GM19395 (cell line): ENCODE data around the gene WEE2.
"Not testable (repeated sequence)": the region's sequence is repeated elsewhere in the genome, so short reads cannot be mapped to it uniquely, and the experiment has no call there.

ENCODE experiments used
- ATAC-seq: cut with Tn5 transposase; IDR thresholded peaks from one replicate; pipeline ENCODE4 v1.9.1; 2021; ENCODE audit warnings: mild to moderate bottlenecking, moderate library complexity; ENCODE audit not compliant: unreplicated experiment

Gene WEE2

GRCh38 chr7:141689072-141689825, 18.9 kb upstream of the WEE2 start:
- ATAC-seq = not testable (repeated sequence)

- no peak for ATAC-seq
These were observed 16.6 kb upstream of the WEE2 start for GRCh38 chr7:141691540-141691939.

DNA sequence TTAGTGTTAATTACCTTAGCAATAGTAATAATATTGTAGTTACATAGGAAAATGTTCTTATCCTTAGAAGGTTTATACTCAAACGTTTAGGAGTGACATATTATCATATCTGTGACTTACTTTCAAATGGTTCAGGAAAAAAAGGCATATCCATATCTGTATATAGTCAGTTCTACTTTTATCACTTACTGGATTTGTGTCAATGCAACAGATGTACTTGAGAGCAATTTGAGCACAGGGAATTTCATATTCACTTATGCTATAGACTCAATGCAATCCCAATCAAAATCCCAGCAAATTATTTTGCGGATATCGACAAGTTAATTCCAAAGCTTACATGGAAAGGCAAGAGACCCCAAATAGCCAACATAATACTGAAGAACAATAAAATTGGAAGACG, 16.2 kb upstream of the WEE2 start:
- no peak for ATAC-seq

GRCh38 chr7:141693082-141693481, 15.1 kb upstream of the WEE2 start:
- ATAC-seq = no peak

- ATAC-seq = no peak
These were observed 12.3 kb upstream of the WEE2 start for GRCh38 chr7:141695803-141696289.

- ATAC-seq = no peak
These were observed 11.8 kb upstream of the WEE2 start for GRCh38 chr7:141696348-141696747.

GRCh38 chr7:141697211-141697871, 10.8 kb upstream of the WEE2 start:
- ATAC-seq = no peak

DNA sequence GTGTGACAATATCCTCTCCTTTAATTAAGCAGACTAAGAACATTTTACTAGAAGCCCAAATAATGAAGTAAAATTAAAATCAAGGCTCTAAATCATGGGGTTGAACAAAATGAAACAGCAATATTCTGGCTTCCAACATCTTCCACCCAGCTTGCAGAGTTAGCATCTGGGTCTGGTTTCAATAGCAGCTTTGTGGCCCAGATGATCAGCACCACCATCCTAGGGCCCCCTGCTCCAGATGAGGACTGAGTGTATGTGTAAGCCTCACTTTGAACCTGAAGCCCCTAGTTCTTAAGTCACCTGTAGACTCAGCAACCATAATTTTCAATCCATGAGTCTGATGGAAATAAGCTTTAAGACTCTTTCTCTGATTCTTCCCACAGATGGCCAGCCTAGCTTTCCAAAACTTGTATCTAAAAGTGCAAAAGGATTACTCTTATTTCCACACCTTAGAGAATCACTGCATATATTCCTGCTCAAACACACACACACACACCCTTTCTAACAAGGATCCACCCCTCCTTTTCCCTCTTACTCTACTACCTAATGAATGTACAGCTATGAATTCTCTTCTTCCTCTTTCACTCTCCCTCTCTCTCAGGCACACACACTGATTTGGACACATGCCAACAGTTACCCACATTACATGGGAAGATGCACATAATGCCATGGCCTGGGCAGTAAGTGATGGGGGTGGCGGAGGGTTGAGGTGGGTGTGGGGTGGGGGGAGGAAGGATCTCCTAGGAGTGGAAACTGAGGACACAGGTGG, 9.7 kb upstream of the WEE2 start:
- no peak for ATAC-seq

DNA sequence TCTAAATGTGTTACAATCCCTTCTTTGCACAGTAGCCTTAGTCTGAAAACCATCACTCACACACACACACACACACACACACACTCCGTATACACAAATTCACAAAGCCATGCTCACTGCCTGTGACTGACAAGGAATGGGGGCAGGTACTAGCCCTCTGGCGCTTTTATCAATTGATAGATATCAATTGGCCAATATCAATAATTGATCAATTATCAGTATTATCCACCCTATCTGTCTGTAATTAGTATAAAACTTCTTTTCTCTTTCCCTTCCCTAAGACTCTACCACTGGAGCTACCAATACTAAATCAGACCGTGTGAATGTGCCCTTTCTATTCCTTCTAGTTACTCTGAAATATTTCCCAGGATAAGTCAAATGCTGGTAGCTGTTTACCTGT, 8.3 kb upstream of the WEE2 start:
- ATAC-seq = no peak

DNA sequence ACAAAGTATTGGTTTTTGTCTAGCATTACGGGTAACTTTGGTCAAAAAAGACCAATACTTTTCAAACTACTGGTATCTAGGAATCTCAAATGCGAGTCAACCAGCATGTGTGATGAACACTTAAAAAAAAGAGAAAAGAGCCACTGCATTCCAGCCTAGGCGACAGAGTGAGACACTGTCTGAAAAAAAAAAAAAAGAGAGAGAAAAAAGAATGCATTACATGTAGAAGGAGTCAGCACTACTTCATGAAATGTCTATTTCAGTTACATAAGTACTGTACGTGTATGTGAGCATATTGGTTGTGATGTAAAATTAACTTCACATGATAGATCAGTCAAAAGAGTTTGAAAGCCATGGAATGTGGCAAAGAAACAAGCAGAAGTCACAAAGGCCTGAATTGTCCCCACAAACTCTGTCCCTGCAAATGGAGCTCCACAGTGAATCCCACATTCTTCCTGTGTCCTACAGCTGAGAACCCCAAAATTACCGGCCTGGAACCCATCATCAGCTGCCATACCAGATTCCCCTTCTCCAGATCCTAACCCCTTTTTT, 7.8 kb upstream of the WEE2 start:
- ATAC-seq = no peak

GRCh38 chr7:141700848-141701371, 7.2 kb upstream of the WEE2 start:
- ATAC-seq = peak; percentile 5

- peak; percentile 82 for ATAC-seq
These were observed 6.6 kb upstream of the WEE2 start for GRCh38 chr7:141701489-141702046.

DNA sequence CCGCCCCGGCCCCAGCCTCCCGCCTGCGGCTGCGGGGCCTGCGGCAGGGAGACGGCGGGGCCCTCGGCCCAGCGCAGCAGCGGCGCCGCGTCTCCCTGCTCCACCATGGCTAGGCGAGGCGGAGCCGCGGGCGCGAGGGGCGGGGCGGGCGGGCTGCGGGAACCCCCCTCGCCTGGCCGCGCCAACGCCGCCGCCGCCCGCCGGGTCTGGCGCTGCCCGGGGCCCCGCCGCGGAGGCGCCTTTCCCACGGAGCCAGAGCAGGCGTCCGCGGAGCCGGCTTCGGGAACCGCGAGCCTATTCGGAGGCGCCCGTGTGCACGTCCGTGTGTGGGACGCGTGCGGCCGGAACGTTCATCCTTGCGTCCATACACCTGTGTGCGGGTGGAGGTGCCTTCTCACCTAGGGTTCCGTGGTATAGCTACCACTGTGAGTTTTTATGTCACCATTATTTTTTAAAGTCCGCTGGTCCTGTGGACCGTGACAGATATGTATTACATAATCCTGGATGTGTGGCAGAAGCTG, 6.0 kb upstream of the WEE2 start, which contains the start of gene DENND11:
Gene DENND11 (minus strand): TSS at position 120 of the 521 bp plus-strand sequence. CDS start 13 bp downstream, at position 107.
- ATAC-seq = peak; percentile 71

DNA sequence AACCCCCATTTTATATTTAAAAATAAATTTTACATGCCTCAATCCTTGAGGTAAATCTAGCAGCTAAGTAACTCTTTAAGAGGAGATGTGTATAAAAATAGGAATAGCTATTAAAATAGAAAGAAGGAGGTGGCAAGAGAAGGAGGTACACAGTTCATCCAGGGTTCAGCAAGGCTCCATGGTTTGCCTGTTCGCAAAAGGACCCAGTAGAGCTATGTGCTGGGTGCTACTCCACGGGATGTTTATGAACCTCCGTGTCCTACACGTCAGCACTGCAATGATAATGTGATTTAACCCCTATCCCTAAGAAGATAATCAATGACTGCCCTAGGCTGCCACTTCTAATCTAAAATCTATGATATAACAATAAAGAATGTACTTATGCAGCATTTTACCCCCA, 5.3 kb upstream of the WEE2 start:
- ATAC-seq = no peak

- no peak for ATAC-seq
These were observed 4.0 kb upstream of the WEE2 start for GRCh38 chr7:141704112-141704511.

GRCh38 chr7:141704741-141705140, 3.4 kb upstream of the WEE2 start:
- no peak for ATAC-seq

DNA sequence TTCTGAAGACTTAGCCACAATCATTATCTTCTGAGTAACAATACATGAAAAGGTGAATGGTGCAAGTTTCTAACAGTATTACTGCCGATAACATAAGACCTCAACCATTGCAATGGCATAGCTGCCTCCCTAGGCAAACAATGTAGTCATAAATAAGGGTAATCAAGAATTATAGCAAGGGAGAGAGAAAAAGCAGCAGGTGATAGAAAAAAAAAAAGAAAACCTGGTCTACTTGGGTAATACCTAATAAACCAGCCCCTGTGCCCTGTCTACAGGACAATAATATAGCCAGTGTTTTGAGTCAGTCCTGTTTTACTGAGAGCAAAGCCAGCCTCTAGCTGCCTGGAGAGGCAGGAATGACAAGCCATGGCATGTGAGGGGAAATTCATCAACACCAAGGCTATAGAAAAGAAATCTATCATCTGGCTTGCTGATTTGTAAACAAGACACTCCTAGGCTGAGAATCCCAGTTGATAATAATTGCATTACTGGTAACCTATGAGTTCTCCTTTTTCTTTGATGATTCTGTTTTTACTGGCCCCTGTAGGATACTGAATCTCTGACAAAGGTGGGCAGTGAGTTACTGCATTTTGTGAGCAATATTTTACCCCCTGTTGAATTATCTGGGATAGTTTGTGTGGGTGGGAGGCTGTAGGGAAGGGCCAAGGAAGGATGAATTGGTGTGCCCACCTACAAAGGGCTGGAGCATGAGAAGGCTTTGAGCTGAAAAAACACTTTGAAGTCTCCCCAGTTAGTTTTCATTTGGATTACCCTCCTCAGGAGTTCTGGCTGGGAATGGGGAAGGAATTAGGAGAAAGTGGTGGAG, 1.7 kb upstream of the WEE2 start:
- ATAC-seq = no peak

- ATAC-seq = no peak
These were observed 1.2 kb downstream of the WEE2 start for GRCh38 chr7:141709318-141709717.

GRCh38 chr7:141709749-141710148, 1.6 kb downstream of the WEE2 start:
- no peak for ATAC-seq

GRCh38 chr7:141710301-141710700, 2.1 kb downstream of the WEE2 start:
- ATAC-seq = no peak
